ENCODE results near the gene CAMK2B. TPM values are rescaled to one million over a fixed set of nuclear protein-coding genes. Genes with fewer than 3 reads are reported as not detected.

The CAMK2B gene
- total RNA-seq, 2 experiments from 2014 or later: 0.30 to 0.38 TPM

GRCh38 chr7:44217223-44217714 lies 108.1 kb downstream of the CAMK2B start:
- Mint-ChIP-seq H3K27me3 (ENCODE audit: low read depth) (no peaks in the 10 kb centered on the region), H3K9me3 (no peaks in the 10 kb centered on the region), H3K4me1 (ENCODE audit: low read depth) (no peaks in the 10 kb centered on the region), H3K4me3 (no peak overlapping the region), H3K27ac (no peak overlapping the region), H3K36me3 (ENCODE audit: low read depth) (no peaks in the 10 kb centered on the region)
- intact Hi-C loops (cut with micrococcal nuclease): no loop called here
- CTCF ChIA-PET: interaction anchor here (1.2 to 2.9 kb wide), 2 partner anchors 23 to 151 kb away, joined by 3 to 8 read pairs; no protein-coding TSS in a partner anchor
- no peak for DNase-seq

GRCh38 chr7:44216521-44217222 lies 108.7 kb downstream of the CAMK2B start:
- Mint-ChIP-seq H3K4me3 (no peak overlapping the region), H3K36me3 (ENCODE audit: low read depth) (no peaks in the 10 kb centered on the region)
- CTCF ChIA-PET: interaction anchor here (2.9 kb wide), 1 partner anchor 24 kb away, joined by 8 read pairs; no protein-coding TSS in a partner anchor

GRCh38 chr7:44216019-44216418 lies 109.4 kb downstream of the CAMK2B start:
- DNase-seq: no peak
- no peaks in the 10 kb centered on the region for H3K9me3 Mint-ChIP-seq
- H3K27me3 Mint-ChIP-seq (ENCODE audit: low read depth): no peaks in the 10 kb centered on the region
- CTCF ChIA-PET: no interaction called here
- intact Hi-C loops (cut with micrococcal nuclease): no loop called here
- no peak overlapping the region for H3K4me3 Mint-ChIP-seq
- H3K4me1 Mint-ChIP-seq (ENCODE audit: low read depth): no peaks in the 10 kb centered on the region
- H3K27ac Mint-ChIP-seq: no peak overlapping the region
- peaks cover 3% of the 10 kb centered on the region for H3K36me3 Mint-ChIP-seq (ENCODE audit: low read depth)

More at GRCh38 chr7:44216521-44217222, 108.7 kb downstream of the CAMK2B start:
- Mint-ChIP-seq H3K27ac (no peak overlapping the region), H3K9me3 (no peaks in the 10 kb centered on the region), H3K27me3 (ENCODE audit: low read depth) (no peaks in the 10 kb centered on the region), H3K4me1 (ENCODE audit: low read depth) (no peaks in the 10 kb centered on the region)
- DNase-seq: no peak
- intact Hi-C loops (cut with micrococcal nuclease): no loop called here

- H3K36me3 Mint-ChIP-seq (ENCODE audit: low read depth): peaks cover 3% of the 10 kb centered on the region
- intact Hi-C loops (cut with micrococcal nuclease): no loop called here
- no peak overlapping the region for H3K27ac Mint-ChIP-seq
- CTCF ChIA-PET: no interaction called here
- no peaks in the 10 kb centered on the region for H3K27me3 Mint-ChIP-seq (ENCODE audit: low read depth)
- DNase-seq: no peak
- no peak overlapping the region for H3K4me3 Mint-ChIP-seq
- H3K4me1 Mint-ChIP-seq (ENCODE audit: low read depth): no peaks in the 10 kb centered on the region
- H3K9me3 Mint-ChIP-seq: no peaks in the 10 kb centered on the region
These were observed 109.9 kb downstream of the CAMK2B start for GRCh38 chr7:44215531-44215930.

- CTCF ChIA-PET: interaction anchor here (0.6 kb wide), 1 partner anchor 360 kb away, joined by 3 read pairs; no protein-coding TSS in a partner anchor
- no peak overlapping the region for H3K27ac Mint-ChIP-seq
- H3K27me3 Mint-ChIP-seq (ENCODE audit: low read depth): no peaks in the 10 kb centered on the region
- peaks cover 3% of the 10 kb centered on the region for H3K36me3 Mint-ChIP-seq (ENCODE audit: low read depth)
- no peaks in the 10 kb centered on the region for H3K4me1 Mint-ChIP-seq (ENCODE audit: low read depth)
- intact Hi-C loops (cut with micrococcal nuclease): no loop called here
- H3K4me3 Mint-ChIP-seq: no peak overlapping the region
- no peaks in the 10 kb centered on the region for H3K9me3 Mint-ChIP-seq
- no peak for DNase-seq
These were observed 111.5 kb downstream of the CAMK2B start for GRCh38 chr7:44213877-44214388.

- no peaks in the 10 kb centered on the region for H3K4me1 Mint-ChIP-seq (ENCODE audit: low read depth)
- no peak overlapping the region for H3K27ac Mint-ChIP-seq
- CTCF ChIA-PET: interaction anchor here (0.6 kb wide), 1 partner anchor 352 kb away, joined by 3 read pairs; no protein-coding TSS in a partner anchor
- intact Hi-C loops (cut with micrococcal nuclease): no loop called here
- peaks cover 3% of the 10 kb centered on the region for H3K36me3 Mint-ChIP-seq (ENCODE audit: low read depth)
- H3K4me3 Mint-ChIP-seq: no peak overlapping the region
- H3K27me3 Mint-ChIP-seq (ENCODE audit: low read depth): no peaks in the 10 kb centered on the region
- no peaks in the 10 kb centered on the region for H3K9me3 Mint-ChIP-seq
- no peak for DNase-seq
These were observed 112.1 kb downstream of the CAMK2B start for GRCh38 chr7:44213206-44213876.

GRCh38 chr7:44212581-44213184 lies 112.7 kb downstream of the CAMK2B start:
- peaks cover 3% of the 10 kb centered on the region for H3K36me3 Mint-ChIP-seq (ENCODE audit: low read depth)
- H3K4me1 Mint-ChIP-seq (ENCODE audit: low read depth): no peaks in the 10 kb centered on the region
- CTCF ChIA-PET: interaction anchor here (0.6 to 1.1 kb wide), 2 partner anchors 28 to 353 kb away, joined by 3 to 4 read pairs; no protein-coding TSS in a partner anchor
- no peak for DNase-seq
- H3K27me3 Mint-ChIP-seq (ENCODE audit: low read depth): no peaks in the 10 kb centered on the region
- H3K9me3 Mint-ChIP-seq: no peaks in the 10 kb centered on the region
- intact Hi-C loops (cut with micrococcal nuclease): no loop called here
- no peak overlapping the region for H3K4me3 Mint-ChIP-seq
- H3K27ac Mint-ChIP-seq: no peak overlapping the region

DNA sequence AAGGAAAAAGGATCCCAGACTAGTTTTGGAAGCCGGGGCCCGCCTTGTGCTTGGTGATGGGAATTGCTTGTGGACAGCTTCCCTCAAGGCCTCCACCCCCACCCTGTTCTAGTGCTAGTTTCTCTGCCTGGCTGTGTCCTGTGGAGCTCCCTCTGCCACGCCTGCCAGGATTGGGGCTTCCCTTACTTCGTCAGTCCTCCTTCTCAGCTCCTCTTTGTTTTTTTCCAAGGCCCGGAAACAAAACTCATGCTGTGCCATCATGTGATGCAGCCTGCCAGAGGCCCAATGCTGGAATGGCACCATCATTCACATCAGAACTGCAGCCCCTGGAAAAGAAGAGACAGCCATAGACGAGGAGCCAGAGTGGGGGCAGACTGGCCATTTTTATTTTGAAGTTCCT lies 113.4 kb downstream of the CAMK2B start:
- Mint-ChIP-seq H3K9me3 (no peaks in the 10 kb centered on the region), H3K36me3 (ENCODE audit: low read depth) (peaks cover 3% of the 10 kb centered on the region), H3K4me1 (ENCODE audit: low read depth) (no peaks in the 10 kb centered on the region), H3K27me3 (ENCODE audit: low read depth) (no peaks in the 10 kb centered on the region), H3K4me3 (no peak overlapping the region), H3K27ac (no peak overlapping the region)
- DNase-seq: no peak
- CTCF ChIA-PET: interaction anchor here (1.1 kb wide), 1 partner anchor 29 kb away, joined by 4 read pairs; no protein-coding TSS in a partner anchor
- intact Hi-C loops (cut with micrococcal nuclease): no loop called here

DNA sequence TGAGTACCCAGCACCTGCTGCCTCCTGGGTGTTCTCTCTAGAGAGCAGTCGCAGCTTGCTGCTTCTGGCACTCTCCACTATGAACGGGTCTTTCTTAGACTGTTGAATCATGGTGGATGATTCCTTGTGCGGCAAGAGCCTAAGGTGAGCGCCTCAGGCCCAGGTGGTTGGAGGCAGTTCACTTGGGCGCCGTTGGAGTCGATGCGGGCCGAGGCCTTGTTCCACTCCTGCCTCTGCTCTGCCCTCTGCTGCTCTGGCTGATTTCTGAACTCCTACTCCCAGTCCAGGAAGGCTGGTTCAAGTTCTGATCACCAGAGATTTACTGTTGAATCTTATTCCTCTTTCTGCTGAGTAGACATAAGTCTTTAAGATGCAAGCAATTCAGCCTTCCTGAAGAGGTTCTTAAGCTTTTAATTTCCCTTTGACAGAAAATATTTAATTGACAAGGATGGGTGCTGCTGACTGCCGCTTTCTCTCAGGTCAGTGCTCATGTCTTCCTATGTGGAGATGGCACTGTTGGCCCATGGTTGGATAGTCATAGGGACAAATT lies 114.2 kb downstream of the CAMK2B start:
- CTCF ChIA-PET: no interaction called here
- Mint-ChIP-seq H3K4me1 (ENCODE audit: low read depth) (no peaks in the 10 kb centered on the region), H3K4me3 (no peak overlapping the region), H3K27me3 (ENCODE audit: low read depth) (no peaks in the 10 kb centered on the region), H3K36me3 (ENCODE audit: low read depth) (peaks cover 3% of the 10 kb centered on the region), H3K27ac (no peak overlapping the region), H3K9me3 (no peaks in the 10 kb centered on the region)
- no peak for DNase-seq
- intact Hi-C loops (cut with micrococcal nuclease): no loop called here

GRCh38 chr7:44210107-44210506 lies 115.3 kb downstream of the CAMK2B start:
- Mint-ChIP-seq H3K4me1 (ENCODE audit: low read depth) (no peaks in the 10 kb centered on the region), H3K4me3 (no peak overlapping the region), H3K27me3 (ENCODE audit: low read depth) (no peaks in the 10 kb centered on the region), H3K36me3 (ENCODE audit: low read depth) (peaks cover 5% of the 10 kb centered on the region), H3K27ac (no peak overlapping the region), H3K9me3 (no peaks in the 10 kb centered on the region)
- no peak for DNase-seq
- intact Hi-C loops (cut with micrococcal nuclease): no loop called here
- CTCF ChIA-PET: interaction anchor here (0.8 to 1.1 kb wide), 2 partner anchors 9 to 30 kb away, joined by 3 read pairs; partner anchors contain the start of gene YKT6

DNA sequence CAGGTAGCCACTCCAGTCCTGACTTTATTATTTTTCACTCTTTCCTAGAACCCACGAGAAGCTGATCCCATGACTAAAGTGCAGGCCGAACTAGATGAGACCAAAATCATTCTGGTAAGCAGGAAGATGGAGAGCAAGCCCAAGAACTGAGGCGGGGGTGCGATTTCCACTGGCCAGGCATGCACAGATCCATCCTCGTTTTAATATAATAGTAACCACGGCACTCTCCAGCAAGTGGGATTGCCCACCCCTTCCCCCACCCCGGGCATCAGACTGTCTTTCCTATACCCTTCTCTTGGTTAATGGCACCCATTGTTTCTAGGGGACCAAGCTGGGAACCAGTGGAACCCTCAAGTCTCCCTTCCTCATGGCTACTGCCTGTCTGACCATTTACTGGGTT lies 117.3 kb downstream of the CAMK2B start:
- Mint-ChIP-seq H3K4me1 (ENCODE audit: low read depth) (peaks cover 12% of the 10 kb centered on the region), H3K27me3 (ENCODE audit: low read depth) (no peaks in the 10 kb centered on the region), H3K27ac (no peak overlapping the region), H3K9me3 (no peaks in the 10 kb centered on the region), H3K4me3 (no peak overlapping the region), H3K36me3 (ENCODE audit: low read depth) (peaks cover 10% of the 10 kb centered on the region)
- CTCF ChIA-PET: interaction anchor here (0.6 kb wide), 1 partner anchor 148 kb away, joined by 6 read pairs; no protein-coding TSS in a partner anchor
- intact Hi-C loops (cut with micrococcal nuclease): no loop called here
- no peak for DNase-seq

DNA sequence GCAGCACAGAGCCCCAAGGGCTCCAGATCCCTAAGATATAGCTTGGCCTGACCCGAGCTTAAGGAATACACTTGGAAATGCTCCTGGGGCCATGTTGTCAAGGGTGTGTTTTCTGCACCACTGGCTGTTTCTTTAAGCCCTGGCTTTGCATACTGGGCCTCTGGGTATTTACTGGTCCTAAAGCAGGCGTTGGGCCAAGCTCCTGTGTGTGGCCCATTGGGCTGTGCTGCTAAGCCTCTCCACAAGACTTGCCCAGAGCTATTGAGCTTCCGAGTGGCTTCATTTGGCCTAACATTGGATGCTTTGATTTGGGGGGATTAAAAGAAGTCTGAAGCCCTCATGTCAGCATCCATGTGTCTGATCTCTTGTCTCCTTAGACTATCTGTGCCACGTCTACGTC lies 119.4 kb downstream of the CAMK2B start:
- intact Hi-C loops (cut with micrococcal nuclease): no loop called here
- no peak overlapping the region for H3K4me3 Mint-ChIP-seq
- CTCF ChIA-PET: interaction anchor here (1.4 kb wide), 1 partner anchor 82 kb away, joined by 3 read pairs; the partner anchor contains the start of gene POLD2
- H3K36me3 Mint-ChIP-seq (ENCODE audit: low read depth): peaks cover 7% of the 10 kb centered on the region
- H3K9me3 Mint-ChIP-seq: no peaks in the 10 kb centered on the region
- H3K27me3 Mint-ChIP-seq (ENCODE audit: low read depth): no peaks in the 10 kb centered on the region
- peaks cover 26% of the 10 kb centered on the region for H3K4me1 Mint-ChIP-seq (ENCODE audit: low read depth)
- no peak overlapping the region for H3K27ac Mint-ChIP-seq
- DNase-seq: no peak
